HG03064 (cell line): ENCODE data around the gene FBXO3.

Experiments
- ATAC-seq: cut with Tn5 transposase; IDR thresholded peaks from one replicate; pipeline ENCODE4 v1.9.1; 2021; ENCODE audit warnings: low read depth; ENCODE audit not compliant: unreplicated experiment

Gene FBXO3

DNA sequence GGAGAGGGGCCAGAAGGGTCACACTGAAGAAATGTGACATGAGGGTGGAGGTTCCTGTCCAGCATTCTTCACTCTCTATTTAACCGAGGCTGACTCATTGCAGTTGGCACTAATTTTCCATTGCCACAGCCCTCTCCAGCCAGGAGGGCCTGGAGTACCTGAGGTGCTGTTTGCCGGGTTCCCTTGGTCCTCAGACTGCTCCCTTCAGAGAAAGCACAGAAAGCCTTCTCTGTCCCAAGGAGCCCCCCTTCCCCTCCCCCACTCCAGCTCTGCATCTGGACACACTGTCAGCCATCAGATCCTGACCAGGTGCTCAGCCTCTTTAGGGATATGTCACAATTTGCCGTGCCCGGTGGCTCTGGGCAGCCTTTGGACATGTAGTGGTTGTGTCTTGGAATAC lies 70.5 kb downstream of the FBXO3 start:
- ATAC-seq, result no peak

GRCh38 chr11:33703234-33703633 lies 71.1 kb downstream of the FBXO3 start:
- ATAC-seq, result no peak

- ATAC-seq, result no peak
Measured at GRCh38 chr11:33701302-33702230, 72.8 kb downstream of the FBXO3 start.

DNA sequence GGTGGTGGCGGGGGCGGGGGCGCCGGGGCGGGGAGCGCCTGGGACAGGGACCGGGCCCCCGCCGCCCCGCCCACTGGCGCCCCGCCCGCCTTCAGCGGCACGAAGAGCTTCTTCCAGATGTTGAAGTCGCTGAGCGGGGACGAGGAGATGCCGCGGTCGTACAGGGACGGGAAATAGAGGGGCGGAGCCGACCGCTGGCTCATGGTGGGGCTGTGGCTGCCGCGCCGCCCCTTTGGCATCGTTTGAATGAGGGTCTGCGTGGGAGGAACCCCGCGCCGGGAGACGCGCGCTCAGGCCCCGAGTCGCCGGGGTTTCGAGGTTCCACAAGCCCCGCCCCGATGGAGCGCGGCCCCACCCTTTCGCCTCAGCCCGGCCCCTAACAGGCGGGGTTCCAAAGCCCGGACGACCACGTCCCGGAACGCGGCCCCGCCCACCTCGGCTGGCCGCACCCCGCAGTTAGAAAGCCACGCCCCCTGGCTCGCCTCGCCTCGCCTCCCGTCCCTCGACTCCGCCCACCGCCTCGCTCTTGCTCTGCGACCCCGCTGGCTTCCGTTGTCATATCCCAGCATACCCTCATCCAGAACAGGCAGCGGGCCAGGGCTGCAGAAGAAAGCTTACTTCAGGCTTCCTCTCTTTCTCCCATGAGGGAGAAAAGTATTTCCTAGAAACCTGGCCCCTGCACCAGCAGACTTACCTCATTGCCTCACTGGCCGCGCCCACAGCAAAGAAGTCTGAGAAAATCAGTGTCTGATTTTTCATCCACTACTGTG lies 73.6 kb downstream of the FBXO3 start, which contains the start of gene C11orf91:
Gene C11orf91 (minus strand): TSS at position 325 of the 770 bp plus-strand sequence. CDS start 86 bp downstream, at position 239.
- ATAC-seq, result peak; percentile 82

DNA sequence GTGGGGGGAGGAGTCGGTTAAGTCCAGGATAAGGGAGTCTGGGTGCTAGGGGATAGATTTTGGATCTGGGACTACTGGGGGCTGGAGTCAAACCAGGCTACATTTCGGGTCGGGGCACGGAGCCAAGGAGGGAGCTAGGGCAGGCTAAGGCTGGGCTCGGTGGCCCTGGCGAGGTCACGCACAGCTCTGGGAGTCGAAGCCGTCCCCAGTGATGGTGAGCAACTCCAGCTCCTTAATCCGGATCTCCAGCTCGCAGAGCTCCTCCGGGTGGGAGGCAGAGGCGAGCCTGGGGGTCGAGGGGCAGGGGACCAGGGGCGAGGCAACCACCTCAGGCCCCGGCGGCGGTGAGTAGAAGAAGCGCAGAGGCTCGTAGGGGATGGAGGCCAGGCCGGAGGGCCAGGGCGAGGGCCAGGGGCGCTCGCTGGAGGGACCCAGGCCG lies 74.2 kb downstream of the FBXO3 start:
- ATAC-seq, result no peak

DNA sequence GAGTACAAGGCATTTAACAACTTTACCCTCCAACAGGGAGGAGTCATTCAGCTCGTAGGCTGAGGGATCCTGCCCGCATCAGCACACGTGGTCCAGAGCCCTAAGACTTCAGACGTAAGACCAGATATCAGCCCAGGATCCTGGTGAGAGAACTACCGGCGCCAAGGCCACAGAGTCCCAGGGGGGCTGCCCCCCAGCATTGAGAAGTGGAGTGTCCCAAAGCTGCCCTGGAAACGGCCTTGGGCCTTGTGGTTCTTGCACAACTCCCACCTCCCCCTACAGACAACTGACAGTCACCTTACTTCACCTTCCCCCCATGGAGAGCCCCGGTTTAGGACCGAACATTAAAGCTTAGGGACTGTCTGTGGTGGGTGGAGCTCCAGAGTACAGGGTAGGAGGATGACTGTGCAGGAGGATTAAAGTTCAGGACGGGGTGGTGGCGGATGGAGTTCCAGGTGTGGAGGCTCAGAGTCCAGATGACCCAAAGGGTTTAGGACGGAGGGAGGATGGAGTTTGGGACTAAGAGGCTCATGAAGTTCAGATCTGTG lies 74.7 kb downstream of the FBXO3 start:
- ATAC-seq, result no peak

DNA sequence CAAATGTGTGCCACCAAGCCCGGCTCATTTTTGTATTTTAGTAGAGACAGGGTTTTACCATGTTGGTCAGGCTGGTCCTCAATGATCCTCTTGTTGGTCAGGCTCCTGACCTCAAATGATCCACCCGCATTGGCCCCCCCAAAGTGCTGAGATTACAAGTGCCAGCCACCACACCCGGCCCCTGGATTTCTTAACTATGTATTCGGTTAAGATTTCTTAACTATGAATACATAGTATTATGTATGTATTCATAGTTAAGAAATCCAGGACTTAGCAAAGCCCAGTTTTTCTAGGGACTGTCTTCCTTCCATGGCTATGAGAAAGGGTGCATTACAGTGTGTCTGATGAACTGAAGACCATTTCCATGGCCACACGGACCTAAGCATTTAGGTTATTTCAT lies 75.4 kb downstream of the FBXO3 start:
- no peak for ATAC-seq

- ATAC-seq, result no peak
Measured at GRCh38 chr11:33697997-33698396, 76.3 kb downstream of the FBXO3 start.

DNA sequence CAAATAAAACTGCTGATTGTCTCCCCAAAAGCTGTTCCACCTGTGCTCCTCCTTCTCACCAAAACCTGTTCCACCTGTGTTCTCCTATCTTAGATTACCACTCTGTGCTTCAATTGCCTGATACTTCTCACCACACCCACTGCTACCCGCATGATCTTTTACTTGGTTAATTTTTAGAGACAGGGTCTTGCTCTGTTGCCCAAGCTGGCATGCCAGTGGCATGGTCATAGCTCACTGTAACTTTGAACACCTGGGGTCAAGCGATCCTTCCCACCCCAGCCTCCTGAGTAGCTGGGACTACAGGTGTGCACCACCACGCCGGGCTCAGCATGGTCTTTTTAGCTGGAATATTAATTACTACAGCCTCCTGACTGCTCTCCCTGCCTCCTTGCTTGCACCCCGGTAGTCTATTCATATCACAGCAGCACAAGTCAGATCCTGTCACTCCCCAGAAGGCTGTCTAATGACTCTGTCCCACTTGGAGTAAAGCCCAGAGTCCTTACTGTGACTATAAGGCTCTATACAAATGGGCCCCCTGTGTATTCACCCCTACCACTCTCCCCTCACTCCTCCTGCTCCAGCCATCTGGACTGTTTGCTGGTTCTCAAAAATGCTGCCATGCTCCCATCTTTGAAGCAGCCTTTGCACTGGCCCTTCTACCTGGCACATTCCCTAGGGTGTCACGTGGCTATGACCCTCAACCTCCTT lies 77.2 kb downstream of the FBXO3 start:
- no peak for ATAC-seq

DNA sequence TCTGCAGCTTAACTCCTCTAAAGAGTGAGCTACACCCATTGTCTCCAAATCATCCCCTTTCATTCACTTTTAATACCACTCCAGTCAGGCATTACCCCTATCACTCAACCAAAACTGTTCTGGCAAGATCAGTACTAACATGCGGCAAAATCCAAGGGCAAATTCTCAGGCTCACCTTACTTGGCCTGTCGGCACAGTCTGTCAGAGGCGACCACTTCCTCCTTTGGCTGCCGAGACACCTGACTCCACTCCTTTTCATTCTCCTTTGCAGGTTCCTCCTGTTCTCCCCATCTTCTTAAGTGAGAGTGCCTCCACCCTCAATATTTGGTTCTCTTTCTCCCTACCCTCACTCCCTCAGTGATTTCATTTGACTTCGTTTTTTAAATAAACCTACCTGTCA lies 77.9 kb downstream of the FBXO3 start:
- ATAC-seq, result no peak

- no peak for ATAC-seq
Measured at GRCh38 chr11:33695051-33695566, 79.2 kb downstream of the FBXO3 start.

DNA sequence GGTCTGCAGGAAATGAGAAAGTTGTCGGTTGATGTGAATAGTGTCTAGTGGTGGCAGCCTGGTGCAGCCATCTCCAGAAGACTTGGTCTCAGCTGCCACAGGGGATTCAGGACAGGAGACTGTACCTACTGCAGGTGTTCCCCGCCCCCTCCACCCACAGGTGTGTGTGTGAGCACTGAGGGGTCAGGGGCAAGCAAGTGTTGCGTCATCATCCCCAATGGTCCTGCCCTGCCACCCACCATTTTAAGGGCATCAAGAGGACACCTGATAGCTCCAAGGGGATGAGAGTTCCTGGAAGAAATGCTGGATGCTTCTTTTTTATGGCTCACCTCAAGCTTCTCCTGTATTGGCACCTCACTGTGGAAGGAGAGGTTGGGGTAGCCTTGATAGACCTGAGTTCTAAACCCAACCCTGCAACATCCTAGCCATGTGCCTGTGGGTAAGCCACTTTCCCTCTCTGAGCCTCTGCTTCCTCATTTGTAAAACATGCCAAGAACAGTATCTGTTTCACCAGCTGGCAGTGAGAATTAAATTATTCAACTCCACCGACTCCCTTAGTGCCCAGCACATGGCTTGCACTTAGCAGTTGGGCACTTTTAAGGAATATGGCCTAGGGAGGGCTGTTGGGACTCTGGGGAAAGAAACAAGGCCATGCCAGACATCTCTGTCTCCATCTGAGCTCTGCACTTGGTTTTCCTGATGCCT lies 79.8 kb downstream of the FBXO3 start:
- ATAC-seq, result no peak

- no peak for ATAC-seq
Measured at GRCh38 chr11:33692541-33692940, 81.8 kb downstream of the FBXO3 start.

GRCh38 chr11:33692013-33692504 lies 82.3 kb downstream of the FBXO3 start:
- ATAC-seq, result no peak

DNA sequence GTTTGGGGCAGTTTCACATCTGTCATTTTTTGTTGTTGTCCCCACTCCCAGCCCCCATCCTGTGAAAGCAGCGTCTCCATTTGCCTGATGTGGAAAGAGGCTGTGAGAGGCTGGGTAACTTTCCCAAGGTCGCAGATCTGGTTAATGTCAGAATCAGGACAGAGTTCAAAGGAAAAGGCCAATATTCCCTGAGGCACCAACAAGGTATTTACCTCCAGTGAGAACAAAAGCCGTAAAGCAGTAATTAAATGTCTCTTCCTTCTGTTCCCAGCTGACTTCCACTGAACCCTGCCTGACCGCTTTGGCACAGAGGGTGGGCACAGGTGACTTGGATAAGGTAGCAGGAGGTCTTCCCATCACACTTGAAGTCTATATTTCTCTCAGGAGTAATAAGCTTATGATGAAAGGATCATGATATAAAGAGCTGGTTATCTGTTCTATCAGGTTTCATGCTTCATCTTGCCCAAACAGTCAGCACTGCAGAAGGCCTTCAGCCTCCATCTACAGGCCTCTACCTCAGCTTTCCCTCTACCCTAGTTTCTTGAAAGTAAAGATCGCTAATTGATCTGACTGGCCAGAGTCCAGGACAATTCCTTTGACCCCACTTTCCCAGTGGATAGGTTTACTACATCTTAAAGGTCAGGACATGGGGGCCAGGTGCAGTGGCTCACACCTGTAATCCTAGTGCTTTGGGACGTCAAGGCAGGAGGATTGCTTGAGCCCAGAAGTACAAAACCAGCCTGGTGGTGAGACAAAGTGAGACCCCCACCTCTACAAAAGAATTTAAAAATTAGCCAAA lies 83.1 kb downstream of the FBXO3 start:
- no peak for ATAC-seq
